SH-SY5Y (cell line): ENCODE data around the gene PRKG1.

Experiments used
- GATA2 ChIP-seq: IDR thresholded peaks from 2 replicates; pipeline ENCODE4 v1.6.1; 2011; ENCODE audit warnings: mild to moderate bottlenecking, low read depth, low read length
- GATA3 ChIP-seq: IDR thresholded peaks from 2 replicates; pipeline ENCODE4 v1.6.1; 2011; ENCODE audit warnings: low read depth, mild to moderate bottlenecking, low read length, moderate library complexity

DNA sequence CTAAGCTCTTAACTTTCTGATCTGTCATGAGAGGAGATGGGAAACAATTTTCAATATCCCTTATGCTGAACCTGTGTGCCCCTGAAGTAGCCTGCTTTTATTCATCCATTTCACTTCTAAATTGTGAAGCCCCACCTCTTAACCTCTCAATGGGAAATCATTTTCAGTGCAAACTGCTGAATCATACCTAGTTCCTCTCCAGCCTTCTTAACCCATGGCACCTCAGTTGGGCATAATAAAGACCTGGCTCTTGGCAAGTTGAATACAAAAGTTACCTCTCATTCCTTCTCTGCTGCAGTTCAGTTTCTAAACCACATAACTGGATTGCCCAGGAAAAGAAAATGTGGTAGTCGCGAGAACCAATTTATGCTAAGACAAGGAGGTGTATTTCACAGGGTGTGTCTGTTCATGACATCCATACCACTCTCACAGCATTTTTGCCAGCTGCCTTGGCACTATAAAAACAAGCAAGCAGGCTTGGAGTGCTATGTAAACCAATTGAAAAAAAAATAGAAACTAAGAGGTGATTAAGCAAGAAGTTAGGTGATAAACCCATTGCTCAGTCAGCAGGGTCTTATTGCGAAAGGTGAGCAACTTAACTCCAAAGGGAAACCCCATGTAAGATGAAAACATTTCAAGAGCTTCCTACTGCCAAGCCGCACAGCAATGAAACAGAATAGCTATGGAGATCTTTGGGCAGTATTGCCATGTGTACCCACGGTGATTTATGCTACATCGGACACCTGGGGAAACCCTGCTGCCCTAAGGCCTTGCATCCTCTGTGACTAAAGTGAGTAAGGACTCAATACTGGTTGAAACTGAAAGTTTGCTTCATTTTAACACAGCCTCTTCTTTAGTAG lies 1182.8 kb downstream of the PRKG1 start:
- TF ChIP-seq GATA2 (no peak), GATA3 (no peak)
